HepG2 (cell line): ENCODE measurements around the gene APPBP2. TPM values are rescaled to one million over a fixed set of nuclear protein-coding genes. Genes with fewer than 3 reads are reported as not detected.

ENCODE experiments used
- ATF4 ChIP-seq, 2 experiments: fragments of 450-650 bp in 1 of 2; sonication (generic) in 1 of 2; formaldehyde crosslinking; IDR thresholded peaks; 2 replicates each; pipeline versions ENCODE4 v1.5.0 to v1.8.0; 2020 to 2022; ENCODE audit warnings: mild to moderate bottlenecking in 1 of 2, missing genetic modification reagents in 1 of 2
- EZH2 ChIP-seq: conservative IDR thresholded peaks from 2 replicates; pipeline ENCODE4 v1.6.1; 2012; ENCODE audit warnings: mild to moderate bottlenecking, low read depth, low read length, moderate library complexity
- HNF4A ChIP-seq: sonication (generic); formaldehyde crosslinking; IDR thresholded peaks from 2 replicates; pipeline ENCODE4 v1.4.0; 2020; ENCODE audit warnings: missing genetic modification reagents
- KMT2B ChIP-seq: IDR thresholded peaks from 2 replicates; pipeline ENCODE4 v1.6.1; 2016; ENCODE audit warnings: missing genetic modification reagents, missing compliant biosample characterization
- MAFF ChIP-seq: IDR thresholded peaks from 2 replicates; pipeline ENCODE4 v1.6.1; 2011; ENCODE audit warnings: low read depth, low read length, improper control_type of control experiment
- MYC ChIP-seq: sonication (generic); formaldehyde crosslinking; IDR thresholded peaks from 2 replicates; pipeline ENCODE4 v1.9.0; 2021; ENCODE audit warnings: missing genetic modification reagents, borderline replicate concordance
- NFE2 ChIP-seq: sonication (generic); formaldehyde crosslinking; IDR thresholded peaks from 2 replicates; pipeline ENCODE4 v1.4.0; 2020; ENCODE audit warnings: missing genetic modification reagents
- POGZ ChIP-seq: sonication (generic); formaldehyde crosslinking; IDR thresholded peaks from 2 replicates; pipeline ENCODE4 v1.4.0; 2020; ENCODE audit warnings: mild to moderate bottlenecking, missing genetic modification reagents
- RFX5 ChIP-seq: IDR thresholded peaks from 2 replicates; pipeline ENCODE4 v1.6.1; 2011; ENCODE audit warnings: low read depth, low read length, improper control_type of control experiment
- TFE3 ChIP-seq: IDR thresholded peaks from 2 replicates; pipeline ENCODE4 v1.6.1; 2016
- ZFY ChIP-seq: sonication (generic); formaldehyde crosslinking; IDR thresholded peaks from 2 replicates; pipeline ENCODE4 v1.4.0; 2020; ENCODE audit warnings: missing genetic modification reagents
- ZNF160 ChIP-seq: sonication (generic); formaldehyde crosslinking; IDR thresholded peaks from 2 replicates; pipeline ENCODE4 v1.8.0; 2022; ENCODE audit warnings: mild to moderate bottlenecking, inconsistent platforms, missing genetic modification reagents
- ZNF33B ChIP-seq: sonication (generic); formaldehyde crosslinking; IDR thresholded peaks from 2 replicates; pipeline ENCODE4 v1.5.1; 2020; ENCODE audit warnings: mild to moderate bottlenecking, missing genetic modification reagents
- ZNF530 ChIP-seq: sonication (generic); formaldehyde crosslinking; IDR thresholded peaks from 2 replicates; pipeline ENCODE4 v1.5.0; 2020; ENCODE audit warnings: low read depth, mild to moderate bottlenecking, missing genetic modification reagents
- ZNF768 ChIP-seq: sonication (generic); formaldehyde crosslinking; IDR thresholded peaks from 2 replicates; pipeline ENCODE4 v1.4.0; 2020; ENCODE audit warnings: missing genetic modification reagents
- ZNF773 ChIP-seq: sonication (generic); formaldehyde crosslinking; IDR thresholded peaks from 2 replicates; pipeline ENCODE4 v1.4.0; 2020; ENCODE audit warnings: missing genetic modification reagents, borderline replicate concordance
- ZNF775 ChIP-seq: sonication (generic); formaldehyde crosslinking; IDR thresholded peaks from 2 replicates; pipeline ENCODE4 v1.4.0; 2020; ENCODE audit warnings: missing genetic modification reagents, mild to moderate bottlenecking, moderate library complexity, borderline replicate concordance
- ZNF782 ChIP-seq: sonication (generic); formaldehyde crosslinking; IDR thresholded peaks from 2 replicates; pipeline ENCODE4 v1.4.0; 2020; ENCODE audit warnings: missing genetic modification reagents, mild to moderate bottlenecking, borderline replicate concordance
- ZSCAN21 ChIP-seq: sonication (generic); formaldehyde crosslinking; IDR thresholded peaks from 2 replicates; pipeline ENCODE4 v1.8.0; 2022; ENCODE audit warnings: mild to moderate bottlenecking, missing genetic modification reagents, moderate library complexity, borderline replicate concordance
- ZSCAN25 ChIP-seq: sonication (generic); formaldehyde crosslinking; IDR thresholded peaks from 2 replicates; pipeline ENCODE4 v1.8.0; 2022; ENCODE audit warnings: mild to moderate bottlenecking, missing genetic modification reagents
- polyA plus RNA-seq, 8 experiments: library from polyadenylated mRNA; depleted of rRNA in 3 of 8; stranded (reverse) in 7 of 8; unstranded in 1 of 8; fragments of >200 nt; fragmentation: Illumina TruSeq in 4 of 8; extraction: Trizol in 4 of 8; gene quantifications; 2 replicates each; pipeline versions ENCODE4 v1.2.1 to v1.2.3, GENCODE V29; 2011 to 2016; ENCODE audit warnings: low read depth in 4 of 8, missing spikeins in 1 of 8, mixed read lengths in 1 of 8; ENCODE audit not compliant: insufficient read depth in 1 of 8
- total RNA-seq, 5 experiments: library from RNA; depleted of rRNA; stranded (reverse); fragments of >200 nt; fragmentation: Illumina TruSeq; extraction: Trizol; gene quantifications; 2 replicates each; pipeline ENCODE4 v1.2.3, GENCODE V29; 2016; ENCODE audit warnings: low read depth in 1 of 5
- TF ChIP-seq, protein P1 (sequence below): sonication (generic); formaldehyde crosslinking; IDR thresholded peaks from 2 replicates; pipeline ENCODE4 v1.4.0; 2020; ENCODE audit warnings: mild to moderate bottlenecking, low read depth, missing genetic modification reagents
- TF ChIP-seq, protein P2 (sequence below), 2 experiments: IDR thresholded peaks; 2 replicates each; pipeline ENCODE4 v1.6.1; 2011 to 2012; ENCODE audit warnings: low read length in 2 of 2, borderline replicate concordance in 1 of 2, low read depth in 1 of 2, mild to moderate bottlenecking in 1 of 2, moderate library complexity in 1 of 2

APPBP2 gene
- total and polyA plus RNA-seq, 2 of the 13 experiments (the other 11 are each of a cell fraction or from before 2014, with no cell fraction given) = 17.5 to 45.8 TPM

GRCh38 chr17:60525685-60526514, at the start of gene APPBP2 (continued):
- TF ChIP-seq ZNF782 (CRISPR knock-in tag) (peak; percentile 76; the same call in 1 of the 2 replicates), ZNF530 (CRISPR knock-in tag) (no peak), ZNF775 (CRISPR knock-in tag) (peak; percentile 76; the same call in 1 of the 2 replicates), ZNF768 (CRISPR knock-in tag) (peak; percentile 80; the same call in 1 of the 2 replicates), ZNF773 (CRISPR knock-in tag) (peak; percentile 51; the same call in 1 of the 2 replicates), ZSCAN25 (peak; percentile 87), HNF4A (CRISPR knock-in tag) (no peak), EZH2 (no peak), ZFY (CRISPR knock-in tag) (peak; percentile 98), ATF4 (CRISPR knock-in tag; IDR thresholded peaks at IDR 0.05) (peak in 1 of 2 experiments; percentile 60; a peak in 1 of 4 replicates), MYC (CRISPR knock-in tag) (peak; percentile 89; the same call in 1 of the 2 replicates), ZNF160 (CRISPR knock-in tag) (peak; percentile 89; the same call in 1 of the 2 replicates), RFX5 (peak; percentile 66), ZNF33B (0 out of 2 replicates have a peak, but pooled peaks have one; percentile 43), ZSCAN21 (CRISPR knock-in tag) (no peak), KMT2B (peak; percentile 99), NFE2 (CRISPR knock-in tag) (no peak), TFE3 (CRISPR knock-in tag) (peak; percentile 72; the same call in 1 of the 2 replicates), MAFF (no peak), POGZ (CRISPR knock-in tag) (peak; percentile 80)
- TF ChIP-seq, protein P1, sequence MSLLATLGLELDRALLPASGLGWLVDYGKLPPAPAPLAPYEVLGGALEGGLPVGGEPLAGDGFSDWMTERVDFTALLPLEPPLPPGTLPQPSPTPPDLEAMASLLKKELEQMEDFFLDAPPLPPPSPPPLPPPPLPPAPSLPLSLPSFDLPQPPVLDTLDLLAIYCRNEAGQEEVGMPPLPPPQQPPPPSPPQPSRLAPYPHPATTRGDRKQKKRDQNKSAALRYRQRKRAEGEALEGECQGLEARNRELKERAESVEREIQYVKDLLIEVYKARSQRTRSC (CRISPR knock-in tag) = 0 out of 2 replicates have a peak, but pooled peaks have one; percentile 81
- TF ChIP-seq, protein P2, sequence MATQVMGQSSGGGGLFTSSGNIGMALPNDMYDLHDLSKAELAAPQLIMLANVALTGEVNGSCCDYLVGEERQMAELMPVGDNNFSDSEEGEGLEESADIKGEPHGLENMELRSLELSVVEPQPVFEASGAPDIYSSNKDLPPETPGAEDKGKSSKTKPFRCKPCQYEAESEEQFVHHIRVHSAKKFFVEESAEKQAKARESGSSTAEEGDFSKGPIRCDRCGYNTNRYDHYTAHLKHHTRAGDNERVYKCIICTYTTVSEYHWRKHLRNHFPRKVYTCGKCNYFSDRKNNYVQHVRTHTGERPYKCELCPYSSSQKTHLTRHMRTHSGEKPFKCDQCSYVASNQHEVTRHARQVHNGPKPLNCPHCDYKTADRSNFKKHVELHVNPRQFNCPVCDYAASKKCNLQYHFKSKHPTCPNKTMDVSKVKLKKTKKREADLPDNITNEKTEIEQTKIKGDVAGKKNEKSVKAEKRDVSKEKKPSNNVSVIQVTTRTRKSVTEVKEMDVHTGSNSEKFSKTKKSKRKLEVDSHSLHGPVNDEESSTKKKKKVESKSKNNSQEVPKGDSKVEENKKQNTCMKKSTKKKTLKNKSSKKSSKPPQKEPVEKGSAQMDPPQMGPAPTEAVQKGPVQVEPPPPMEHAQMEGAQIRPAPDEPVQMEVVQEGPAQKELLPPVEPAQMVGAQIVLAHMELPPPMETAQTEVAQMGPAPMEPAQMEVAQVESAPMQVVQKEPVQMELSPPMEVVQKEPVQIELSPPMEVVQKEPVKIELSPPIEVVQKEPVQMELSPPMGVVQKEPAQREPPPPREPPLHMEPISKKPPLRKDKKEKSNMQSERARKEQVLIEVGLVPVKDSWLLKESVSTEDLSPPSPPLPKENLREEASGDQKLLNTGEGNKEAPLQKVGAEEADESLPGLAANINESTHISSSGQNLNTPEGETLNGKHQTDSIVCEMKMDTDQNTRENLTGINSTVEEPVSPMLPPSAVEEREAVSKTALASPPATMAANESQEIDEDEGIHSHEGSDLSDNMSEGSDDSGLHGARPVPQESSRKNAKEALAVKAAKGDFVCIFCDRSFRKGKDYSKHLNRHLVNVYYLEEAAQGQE (IDR thresholded peaks at IDR 0.05; ENCODE audit: borderline replicate concordance in 1 of 2, low read depth in 1 of 2, low read length in 2 of 2) = no peak
